Fibroblast of skin of back (primary cell): Measurements from ENCODE around the gene HSD3B7. TPM values are rescaled to one million over a fixed set of nuclear protein-coding genes. Genes with fewer than 3 reads are reported as not detected.
"Not testable (repeated sequence)": the region's sequence is repeated elsewhere in the genome, so short reads cannot be mapped to it uniquely, and the experiment has no call there.

Source experiments
- DNase-seq: peaks from one replicate; pipeline ENCODE4 v3.0.0-alpha.2; 2013
- polyA plus RNA-seq, 2 experiments: library from polyadenylated mRNA; unstranded; fragments of 120-200 nt; gene quantifications; one replicate each; pipeline ENCODE4 v1.2.1, GENCODE V29; 2013; ENCODE audit not compliant: insufficient read length in 2 of 2

Gene HSD3B7
- polyA plus RNA-seq (2013, experiment 1 of 2; ENCODE audit: insufficient read length): 7.7 TPM
- 13.0 TPM for polyA plus RNA-seq (2013, experiment 2 of 2; ENCODE audit: insufficient read length)

DNA sequence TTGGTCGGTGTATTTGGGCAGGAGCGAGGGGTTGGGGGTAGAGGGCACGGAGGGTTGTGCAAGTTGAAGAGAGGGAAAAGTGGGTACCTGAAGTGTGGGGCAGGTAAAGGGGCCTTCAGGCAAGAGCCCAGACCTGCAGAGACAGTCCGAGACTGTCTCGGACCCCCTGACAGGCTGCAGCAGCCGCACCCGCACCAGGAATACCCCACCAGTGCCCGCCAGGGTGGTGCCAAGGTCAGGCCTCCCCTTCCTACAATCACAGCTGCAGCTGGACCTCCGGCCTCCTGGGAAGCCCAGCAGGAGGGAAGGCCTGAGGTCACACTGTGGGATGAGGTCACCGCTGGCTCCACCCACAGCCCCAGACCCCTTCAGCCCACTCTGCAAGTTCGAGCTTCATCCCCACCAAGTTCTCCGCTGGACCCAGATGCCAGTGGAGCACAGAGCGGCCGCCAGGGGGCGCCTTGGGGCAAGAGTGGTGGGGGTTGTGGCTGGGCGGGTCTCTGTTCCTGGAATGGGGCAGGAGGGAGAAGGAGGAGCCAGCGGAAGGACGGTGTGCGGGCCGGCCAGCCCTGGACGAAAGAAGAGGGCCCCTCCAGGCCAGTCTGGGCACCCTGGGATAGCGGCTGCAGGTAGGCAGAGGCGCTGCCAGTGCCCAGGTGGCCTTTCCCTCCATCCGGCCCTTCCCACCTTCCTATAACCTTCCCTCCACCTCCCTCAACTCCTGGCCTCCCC, at the start of gene HSD3B7:
Gene HSD3B7 (plus strand): TSS at position 539 of the 732 bp plus-strand sequence. CDS start 452 bp downstream, outside the sequence.
- peak; percentile 72 for DNase-seq

DNA sequence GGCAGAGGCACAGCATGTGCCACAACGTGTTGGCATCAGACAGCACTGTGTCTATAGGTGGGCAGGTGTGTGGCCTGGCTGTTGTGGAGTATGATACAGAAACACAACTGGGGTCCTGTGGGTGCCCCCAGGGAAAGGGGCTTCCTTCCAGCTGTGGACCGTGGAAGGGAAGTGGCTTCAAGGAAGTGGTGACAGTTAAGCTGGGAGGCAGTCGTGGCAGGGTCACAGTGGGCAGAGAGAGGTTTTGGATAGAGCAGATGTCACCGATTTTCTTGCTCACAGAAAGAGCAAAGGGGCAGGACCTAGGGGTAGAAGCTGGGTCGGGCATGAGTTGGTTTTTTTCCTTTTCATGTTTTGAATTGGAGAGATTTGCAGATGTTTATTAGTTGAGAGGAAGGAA, 47.3 kb upstream of the HSD3B7 start:
- DNase-seq: no peak

DNA sequence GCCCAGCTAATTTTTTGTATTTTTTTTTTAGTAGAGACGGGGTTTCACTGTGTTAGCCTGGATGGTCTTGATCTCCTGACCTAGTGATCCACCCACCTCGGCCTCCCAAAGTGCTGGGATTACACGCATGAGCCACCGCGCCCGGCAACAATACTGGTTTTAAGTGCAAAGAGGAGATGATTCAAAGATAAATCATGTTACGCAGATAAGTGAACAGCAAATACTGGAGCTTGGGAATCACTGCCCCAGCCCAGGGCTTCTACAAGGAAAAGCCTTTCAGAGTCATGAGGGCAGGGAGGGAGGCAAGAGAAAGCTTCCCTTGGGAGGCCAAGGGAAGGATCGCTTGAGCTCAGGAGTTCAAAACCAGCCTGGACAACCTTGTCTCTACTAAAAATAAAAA, 45.4 kb upstream of the HSD3B7 start:
- DNase-seq: not testable (repeated sequence)

DNA sequence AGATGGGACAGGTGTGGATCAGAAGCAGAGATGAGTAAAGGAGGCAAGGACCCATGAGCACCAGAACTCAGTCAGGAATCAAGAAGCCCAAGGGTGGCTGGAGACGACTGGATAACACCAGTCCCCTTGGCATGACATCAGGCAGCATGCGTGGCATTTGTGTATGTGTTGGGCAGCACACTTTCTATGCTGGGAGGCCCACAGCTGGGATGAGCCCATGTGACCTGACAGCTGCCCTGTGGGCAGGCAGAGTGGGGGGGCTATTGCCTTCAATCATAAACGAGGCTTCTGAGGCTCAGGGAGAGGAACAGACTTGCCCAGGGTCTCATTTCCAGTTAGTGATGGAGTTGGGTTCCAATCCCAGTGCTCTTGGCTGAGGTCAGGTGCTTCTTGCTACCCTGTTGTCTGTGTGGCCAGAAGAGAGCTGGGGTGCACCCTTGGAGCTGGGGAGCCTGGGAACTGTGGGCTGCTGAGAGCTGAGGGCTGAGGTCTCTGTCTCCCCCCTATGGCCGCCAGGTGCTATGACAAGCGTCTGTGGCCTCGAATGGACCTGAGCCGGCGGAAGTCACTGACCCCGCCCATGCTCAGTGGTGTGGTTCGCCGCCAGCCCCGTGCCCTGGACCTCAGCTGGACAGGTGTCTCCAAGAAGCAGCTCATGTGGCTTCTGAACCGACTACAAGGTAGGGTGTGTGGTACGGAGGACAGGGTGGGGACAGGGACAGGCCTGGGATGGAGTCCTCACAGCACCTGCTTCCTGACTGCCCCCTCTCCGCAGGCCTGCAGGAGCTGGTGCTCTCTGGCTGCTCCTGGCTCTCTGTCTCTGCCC, 43.2 kb upstream of the HSD3B7 start:
- DNase-seq: peak; percentile 62

GRCh38 chr16:30942426-30942806, 42.6 kb upstream of the HSD3B7 start:
- no peak for DNase-seq

- DNase-seq: no peak
These were observed 40.7 kb upstream of the HSD3B7 start for GRCh38 chr16:30944352-30944751.

GRCh38 chr16:30946671-30947540, 38.1 kb upstream of the HSD3B7 start:
- DNase-seq: no peak

DNA sequence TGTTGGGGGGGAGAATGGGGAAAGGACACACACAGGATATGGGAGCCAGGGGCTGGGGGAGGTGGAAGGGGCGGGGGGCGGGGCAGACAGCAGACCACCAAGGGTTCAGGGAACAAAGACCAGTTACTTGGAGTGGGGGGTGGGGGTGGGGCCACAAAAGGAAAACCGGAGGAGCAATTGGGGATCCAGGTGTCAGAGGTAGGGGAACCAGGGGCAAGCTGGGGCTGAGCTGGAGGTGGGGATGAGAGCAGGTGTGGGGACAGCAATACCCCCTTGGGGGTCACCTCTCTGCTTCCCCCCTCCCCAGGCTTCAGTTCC, 37.5 kb upstream of the HSD3B7 start:
- no peak for DNase-seq

DNA sequence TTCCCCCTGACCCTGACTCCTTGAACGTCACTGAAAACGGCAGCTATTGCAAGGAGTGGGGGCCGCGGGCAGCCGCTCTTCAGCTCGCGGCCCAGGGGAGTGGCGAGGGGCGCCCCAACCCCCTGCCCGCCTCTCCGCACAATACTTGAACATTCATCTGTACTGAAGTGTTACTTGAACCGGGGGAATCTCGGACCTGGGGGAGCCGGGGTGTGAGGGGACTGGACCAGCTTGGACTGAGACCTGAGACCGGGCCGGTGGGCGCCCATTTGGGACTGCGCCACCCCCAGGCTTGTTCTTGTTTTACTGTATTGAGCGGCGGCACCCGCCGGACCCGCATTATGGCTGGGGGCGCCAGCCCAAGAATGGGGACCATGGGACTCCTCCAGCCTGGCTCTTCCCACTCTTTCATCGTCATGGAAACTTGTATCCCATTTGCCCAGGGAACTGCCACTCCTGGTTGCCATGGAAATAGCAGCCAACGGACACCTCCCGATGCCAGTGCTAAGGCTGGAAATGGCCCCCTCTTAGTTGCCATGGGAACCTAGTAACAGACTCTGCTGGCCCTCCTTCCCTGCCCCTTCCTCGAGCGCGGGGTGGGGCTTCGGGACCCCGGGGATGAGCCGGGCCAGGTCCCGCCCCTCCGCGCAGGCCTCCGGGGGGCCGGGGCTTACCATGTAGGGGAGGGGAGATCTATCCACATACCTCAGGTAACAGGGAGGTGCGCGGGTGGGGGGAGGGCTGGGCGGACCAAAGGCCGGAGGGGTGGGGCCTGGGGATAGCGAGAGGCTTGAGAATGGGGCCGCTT, 36.9 kb upstream of the HSD3B7 start:
- peak; percentile 97 for DNase-seq

GRCh38 chr16:30948667-30949649, 36.0 kb upstream of the HSD3B7 start, which contains the start of gene ORAI3:
Gene ORAI3, plus strand, starts transcription at chr16:30949068. Its CDS starts 222 bp downstream, at chr16:30949290.
- peak; percentile 47 for DNase-seq

- DNase-seq: peak; percentile 45
These were observed 35.1 kb upstream of the HSD3B7 start for GRCh38 chr16:30949650-30950515.

- DNase-seq: no peak
These were observed 34.4 kb upstream of the HSD3B7 start for GRCh38 chr16:30950516-30951065.

- no peak for DNase-seq
These were observed 33.8 kb upstream of the HSD3B7 start for GRCh38 chr16:30951193-30951592.

- no peak for DNase-seq
These were observed 33.3 kb upstream of the HSD3B7 start for GRCh38 chr16:30951750-30952149.

DNA sequence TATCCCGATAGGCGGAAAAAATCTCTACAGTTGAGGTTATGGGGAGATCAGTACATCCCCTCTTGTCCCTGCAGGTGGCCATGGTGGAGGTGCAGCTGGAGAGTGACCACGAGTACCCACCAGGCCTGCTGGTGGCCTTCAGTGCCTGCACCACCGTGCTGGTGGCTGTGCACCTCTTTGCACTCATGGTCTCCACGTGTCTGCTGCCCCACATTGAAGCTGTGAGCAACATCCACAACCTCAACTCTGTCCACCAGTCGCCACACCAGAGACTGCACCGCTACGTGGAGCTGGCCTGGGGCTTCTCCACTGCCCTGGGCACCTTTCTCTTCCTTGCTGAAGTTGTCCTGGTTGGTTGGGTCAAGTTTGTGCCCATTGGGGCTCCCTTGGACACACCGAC, 31.9 kb upstream of the HSD3B7 start:
- no peak for DNase-seq

- DNase-seq: peak; percentile 74
These were observed 31.4 kb upstream of the HSD3B7 start for GRCh38 chr16:30953511-30954124.

DNA sequence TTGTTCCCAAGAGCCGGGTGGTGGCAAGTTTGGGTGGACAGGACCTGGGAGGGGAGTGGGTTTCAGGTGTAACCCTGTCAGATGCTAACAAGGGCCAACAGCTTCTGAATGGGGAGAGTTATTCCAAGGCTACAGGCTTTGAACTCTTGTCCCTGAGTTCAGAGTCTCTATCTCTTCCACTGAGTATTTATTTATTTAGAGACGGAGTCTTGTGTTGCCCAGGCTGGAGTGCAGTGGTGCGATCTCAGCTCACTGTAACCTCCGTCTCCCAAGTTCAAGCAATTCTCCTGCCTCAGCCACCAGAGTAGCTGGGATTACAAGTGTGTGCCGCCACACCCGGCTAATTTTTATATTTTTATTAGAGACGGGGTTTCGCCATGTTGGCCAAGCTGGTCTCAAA, 30.0 kb upstream of the HSD3B7 start:
- no peak for DNase-seq

DNA sequence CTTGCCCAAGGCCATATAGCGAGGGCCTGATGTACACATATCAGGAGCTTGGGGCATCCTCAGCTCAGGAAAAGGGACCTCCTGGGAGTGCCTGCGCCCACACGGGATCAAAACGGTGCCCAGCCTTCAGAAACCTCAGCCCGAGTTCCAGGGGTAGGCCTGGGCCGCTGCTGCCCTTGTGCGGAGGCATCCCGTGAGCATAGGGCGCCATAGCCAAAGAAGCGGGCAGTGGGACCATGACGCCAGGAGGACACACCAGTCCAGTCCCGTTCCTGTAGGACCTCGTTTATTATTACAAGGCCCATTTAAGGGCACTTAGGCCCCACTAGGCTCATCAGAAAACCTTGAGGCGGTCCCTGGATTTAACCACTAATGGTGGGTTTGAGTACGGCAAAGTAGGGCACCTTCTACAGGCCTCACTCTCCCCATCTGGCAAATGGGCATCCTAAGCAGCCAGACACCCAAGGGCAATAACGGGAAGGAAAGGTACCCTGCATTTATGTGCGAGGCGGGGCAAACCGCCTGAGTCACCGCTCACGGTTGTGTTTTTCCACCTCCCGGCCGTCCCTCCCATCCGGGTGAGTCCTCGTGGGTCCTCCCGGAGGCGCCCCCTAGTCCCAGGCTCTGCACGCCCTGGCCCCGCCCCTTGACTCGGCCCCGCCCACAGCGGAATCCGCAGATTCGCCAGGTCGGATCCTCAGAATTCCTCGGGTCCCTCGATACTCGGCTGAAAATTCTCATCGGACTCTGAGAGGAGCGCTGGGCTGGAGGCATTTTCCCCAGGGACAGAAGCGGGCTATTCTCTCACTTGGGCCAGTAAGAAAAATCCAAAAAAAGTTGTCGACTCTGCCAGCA, 28.2 kb upstream of the HSD3B7 start:
- DNase-seq: peak; percentile 89
